OCI-LY3 (cell line): ENCODE measurements around the gene CHD6.

Experiments used
- EZH2phosphoT487 ChIP-seq: fragments of 200-600 bp; shearing (Covaris generic); IDR thresholded peaks from 2 replicates; pipeline ENCODE4 v1.6.1; 2018; ENCODE audit warnings: antibody characterized with exemption, mixed run types, low read depth
- TF ChIP-seq, protein P1 (sequence below): fragments of 200-600, 300-600 bp; sonication (generic); IDR thresholded peaks from 2 replicates; pipeline ENCODE4 v1.5.1; 2014; ENCODE audit warnings: antibody characterized with exemption, low read length, low read depth

DNA sequence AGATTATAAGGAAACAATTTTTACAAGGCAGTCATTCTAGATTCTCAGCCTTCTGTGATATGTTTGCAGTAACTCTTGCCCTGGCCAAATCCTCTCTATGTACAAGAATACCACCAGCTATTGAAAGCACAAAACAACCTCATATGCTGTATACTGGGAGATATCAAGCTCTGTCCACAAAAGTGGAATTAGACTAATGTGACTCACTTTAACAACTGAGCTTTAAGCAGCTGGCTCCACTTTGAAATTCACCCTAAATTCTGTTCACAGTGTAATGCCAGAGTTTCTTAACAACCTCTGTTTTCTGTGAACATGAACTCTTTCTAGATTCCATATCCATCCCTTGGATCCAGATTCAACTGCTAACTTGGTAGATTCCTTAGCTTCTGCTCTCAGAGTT lies 47.6 kb downstream of the CHD6 start:
- TF ChIP-seq, protein P1, sequence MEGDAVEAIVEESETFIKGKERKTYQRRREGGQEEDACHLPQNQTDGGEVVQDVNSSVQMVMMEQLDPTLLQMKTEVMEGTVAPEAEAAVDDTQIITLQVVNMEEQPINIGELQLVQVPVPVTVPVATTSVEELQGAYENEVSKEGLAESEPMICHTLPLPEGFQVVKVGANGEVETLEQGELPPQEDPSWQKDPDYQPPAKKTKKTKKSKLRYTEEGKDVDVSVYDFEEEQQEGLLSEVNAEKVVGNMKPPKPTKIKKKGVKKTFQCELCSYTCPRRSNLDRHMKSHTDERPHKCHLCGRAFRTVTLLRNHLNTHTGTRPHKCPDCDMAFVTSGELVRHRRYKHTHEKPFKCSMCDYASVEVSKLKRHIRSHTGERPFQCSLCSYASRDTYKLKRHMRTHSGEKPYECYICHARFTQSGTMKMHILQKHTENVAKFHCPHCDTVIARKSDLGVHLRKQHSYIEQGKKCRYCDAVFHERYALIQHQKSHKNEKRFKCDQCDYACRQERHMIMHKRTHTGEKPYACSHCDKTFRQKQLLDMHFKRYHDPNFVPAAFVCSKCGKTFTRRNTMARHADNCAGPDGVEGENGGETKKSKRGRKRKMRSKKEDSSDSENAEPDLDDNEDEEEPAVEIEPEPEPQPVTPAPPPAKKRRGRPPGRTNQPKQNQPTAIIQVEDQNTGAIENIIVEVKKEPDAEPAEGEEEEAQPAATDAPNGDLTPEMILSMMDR, result no peak
- TF ChIP-seq EZH2phosphoT487, result no peak
